T-helper 17 cell (primary cell): Measurements from ENCODE around the gene ADAMTS8. TPM values are rescaled to one million over a fixed set of nuclear protein-coding genes. Genes with fewer than 3 reads are reported as not detected.
A peak's percentile ranks its signal among the peaks of the same experiment; 100 is the strongest.

ENCODE experiments used
- ATAC-seq: fragments of 150-1000 bp; cut with Tn5 transposase; 2 replicates; pipeline ENCODE4 v1.10.0; 2021; ENCODE audit warnings: mild to moderate bottlenecking, moderate library complexity
- DNase-seq, 3 donors: peaks; one replicate each; pipeline versions ENCODE4 v3.0.0 to v3.0.0-alpha.2; 2020 to 2021
- H3K9me3 ChIP-seq: one replicate; pipeline ENCODE4 v1.7.0; 2013; ENCODE audit warnings: low read length, mild to moderate bottlenecking; ENCODE audit not compliant: control insufficient read depth, poor library complexity, severe bottlenecking
- H3K27ac Mint-ChIP-seq: one replicate; pipeline ENCODE4 v1.8.0; 2022; ENCODE audit warnings: mild to moderate bottlenecking, moderate library complexity, mixed read lengths
- H3K27me3 Mint-ChIP-seq: one replicate; pipeline ENCODE4 v1.8.0; 2022; ENCODE audit warnings: mixed read lengths
- H3K36me3 Mint-ChIP-seq: one replicate; pipeline ENCODE4 v1.8.0; 2022; ENCODE audit warnings: low read depth, mixed read lengths
- H3K4me1 Mint-ChIP-seq: one replicate; pipeline ENCODE4 v1.8.0; 2022; ENCODE audit warnings: mild to moderate bottlenecking, mixed read lengths
- H3K4me3 Mint-ChIP-seq: one replicate; pipeline ENCODE4 v1.8.0; 2022; ENCODE audit warnings: mild to moderate bottlenecking, moderate library complexity, mixed read lengths
- total RNA-seq, 4 donors: library from RNA in 2 of 4; stranded (reverse) in 2 of 4; gene quantifications; one replicate each; pipeline ENCODE4 v1.2.3 and lab custom pipeline; 2022 to 2026

ADAMTS8 gene
- total RNA-seq, 2 donors from 2014 or later: not detected

GRCh38 chr11:130415731-130416529, 12.5 kb downstream of the ADAMTS8 start:
- Mint-ChIP-seq H3K27ac (peak overlapping the region; percentile 60), H3K27me3 (peaks cover 46% of the 10 kb centered on the region), H3K36me3 (peaks cover 3% of the 10 kb centered on the region), H3K4me1 (peaks cover 2% of the 10 kb centered on the region), H3K4me3 (no peak overlapping the region)
- no peak for ATAC-seq
- no peak for DNase-seq
- no peaks in the 10 kb centered on the region for H3K9me3 ChIP-seq

- Mint-ChIP-seq H3K36me3 (peaks cover 3% of the 10 kb centered on the region), H3K4me3 (no peak overlapping the region), H3K27me3 (peaks cover 50% of the 10 kb centered on the region), H3K4me1 (peaks cover 2% of the 10 kb centered on the region), H3K27ac (no peak overlapping the region)
- H3K9me3 ChIP-seq: no peaks in the 10 kb centered on the region
- DNase-seq (no peak), ATAC-seq (no peak)
Observed at GRCh38 chr11:130414107-130415080, 14.0 kb downstream of the ADAMTS8 start.

GRCh38 chr11:130413405-130414106, 14.9 kb downstream of the ADAMTS8 start:
- no peak for DNase-seq
- Mint-ChIP-seq H3K27ac (no peak overlapping the region), H3K27me3 (peaks cover 54% of the 10 kb centered on the region), H3K36me3 (peaks cover 3% of the 10 kb centered on the region), H3K4me1 (peaks cover 2% of the 10 kb centered on the region), H3K4me3 (no peak overlapping the region)
- no peak for ATAC-seq
- H3K9me3 ChIP-seq: no peaks in the 10 kb centered on the region

- no peaks in the 10 kb centered on the region for H3K36me3 Mint-ChIP-seq
- H3K27me3 Mint-ChIP-seq: peaks cover 48% of the 10 kb centered on the region
- no peak overlapping the region for H3K4me3 Mint-ChIP-seq
- H3K4me1 Mint-ChIP-seq: peaks cover 2% of the 10 kb centered on the region
- ATAC-seq (no peak), DNase-seq (no peak)
- no peak overlapping the region for H3K27ac Mint-ChIP-seq
- H3K9me3 ChIP-seq: no peaks in the 10 kb centered on the region
Observed at GRCh38 chr11:130411223-130411622, 17.2 kb downstream of the ADAMTS8 start.

- Mint-ChIP-seq H3K27me3 (peaks cover 43% of the 10 kb centered on the region), H3K4me3 (no peak overlapping the region), H3K27ac (peak overlapping the region; percentile 27), H3K4me1 (peaks cover 2% of the 10 kb centered on the region), H3K36me3 (no peaks in the 10 kb centered on the region)
- no peak for DNase-seq
- no peak for ATAC-seq
- H3K9me3 ChIP-seq: no peaks in the 10 kb centered on the region
Observed at GRCh38 chr11:130409594-130410388, 18.6 kb downstream of the ADAMTS8 start.

GRCh38 chr11:130408901-130409300, 19.5 kb downstream of the ADAMTS8 start:
- Mint-ChIP-seq H3K36me3 (no peaks in the 10 kb centered on the region), H3K27ac (no peak overlapping the region), H3K4me3 (no peak overlapping the region), H3K4me1 (peaks cover 2% of the 10 kb centered on the region), H3K27me3 (peaks cover 38% of the 10 kb centered on the region)
- no peaks in the 10 kb centered on the region for H3K9me3 ChIP-seq
- ATAC-seq: no peak
- no peak for DNase-seq

- no peak for ATAC-seq
- H3K27ac Mint-ChIP-seq: no peak overlapping the region
- peaks cover 38% of the 10 kb centered on the region for H3K27me3 Mint-ChIP-seq
- no peak for DNase-seq
- no peak overlapping the region for H3K4me3 Mint-ChIP-seq
- no peaks in the 10 kb centered on the region for H3K36me3 Mint-ChIP-seq
- H3K9me3 ChIP-seq: no peaks in the 10 kb centered on the region
- peaks cover 3% of the 10 kb centered on the region for H3K4me1 Mint-ChIP-seq
Observed at GRCh38 chr11:130408401-130408890, 20.0 kb downstream of the ADAMTS8 start.

GRCh38 chr11:130407978-130408377, 20.4 kb downstream of the ADAMTS8 start:
- Mint-ChIP-seq H3K36me3 (no peaks in the 10 kb centered on the region), H3K27me3 (peaks cover 34% of the 10 kb centered on the region), H3K4me1 (peaks cover 3% of the 10 kb centered on the region), H3K27ac (no peak overlapping the region), H3K4me3 (no peak overlapping the region)
- no peak for DNase-seq
- H3K9me3 ChIP-seq: no peaks in the 10 kb centered on the region
- no peak for ATAC-seq

GRCh38 chr11:130405428-130405827, 23.0 kb downstream of the ADAMTS8 start:
- Mint-ChIP-seq H3K36me3 (peaks cover 1% of the 10 kb centered on the region), H3K4me3 (no peak overlapping the region), H3K27me3 (peaks cover 35% of the 10 kb centered on the region), H3K4me1 (peaks cover 11% of the 10 kb centered on the region), H3K27ac (no peak overlapping the region)
- ATAC-seq (no peak), DNase-seq (no peak)
- H3K9me3 ChIP-seq: no peaks in the 10 kb centered on the region

GRCh38 chr11:130404727-130405126, 23.7 kb downstream of the ADAMTS8 start:
- DNase-seq: no peak
- Mint-ChIP-seq H3K36me3 (peaks cover 7% of the 10 kb centered on the region), H3K4me1 (peaks cover 16% of the 10 kb centered on the region), H3K27ac (no peak overlapping the region), H3K4me3 (no peak overlapping the region), H3K27me3 (peaks cover 35% of the 10 kb centered on the region)
- ATAC-seq: no peak
- no peaks in the 10 kb centered on the region for H3K9me3 ChIP-seq

- no peak for ATAC-seq
- Mint-ChIP-seq H3K4me3 (no peak overlapping the region), H3K27me3 (peaks cover 33% of the 10 kb centered on the region), H3K27ac (no peak overlapping the region), H3K36me3 (peaks cover 7% of the 10 kb centered on the region), H3K4me1 (peaks cover 19% of the 10 kb centered on the region)
- DNase-seq: no peak
- no peaks in the 10 kb centered on the region for H3K9me3 ChIP-seq
Observed at GRCh38 chr11:130403967-130404366, 24.4 kb downstream of the ADAMTS8 start.

GRCh38 chr11:130403271-130403804, 25.1 kb downstream of the ADAMTS8 start:
- no peak for DNase-seq
- Mint-ChIP-seq H3K36me3 (peaks cover 8% of the 10 kb centered on the region), H3K27me3 (peaks cover 36% of the 10 kb centered on the region), H3K27ac (no peak overlapping the region), H3K4me3 (no peak overlapping the region), H3K4me1 (peaks cover 19% of the 10 kb centered on the region)
- no peak for ATAC-seq
- H3K9me3 ChIP-seq: no peaks in the 10 kb centered on the region
